ENCODE measurements around the gene FMOD. TPM values are rescaled to one million over a fixed set of nuclear protein-coding genes. Genes with fewer than 3 reads are reported as not detected.

The FMOD gene
- polyA plus RNA-seq, 1 donor from 2014 or later: not detected

GRCh38 chr1:203382026-203382425, 31.1 kb upstream of the FMOD start:
- Histone ChIP-seq H3K4me3 (ENCODE audit: low read length) (no peak overlapping the region), H3F3A (ENCODE audit: insufficient read depth, low read length, poor library complexity, severe bottlenecking) (no peaks in the 10 kb centered on the region), H3K79me2 (replicated peaks; ENCODE audit: insufficient read depth, low read length) (no peaks in the 10 kb centered on the region), H3K9me2 (ENCODE audit: insufficient read depth, low read length) (no peaks in the 10 kb centered on the region), H3K36me3 (ENCODE audit: insufficient read depth, low read length) (no peaks in the 10 kb centered on the region), H3K27me3 (ENCODE audit: insufficient read depth, low read depth, low read length) (no peaks in the 10 kb centered on the region), H3K9me3 (ENCODE audit: low read length) (no peaks in the 10 kb centered on the region), H4K20me1 (ENCODE audit: insufficient read depth) (no peaks in the 10 kb centered on the region), H2AFZ (ENCODE audit: low read depth, low read length) (no peak overlapping the region), H3K4me2 (ENCODE audit: low read length) (no peak overlapping the region), H3K27ac (ENCODE audit: low read length) (no peak overlapping the region), H3K9ac (ENCODE audit: low read length) (no peak overlapping the region)
- TF ChIP-seq EZH2 (IDR thresholded peaks at IDR 0.05; ENCODE audit: borderline replicate concordance, insufficient read depth, low read length, poor library complexity, severe bottlenecking): no peak
- no peak for TF ChIP-seq RAD21 (conservative IDR thresholded peaks at IDR 0.05)
- no peak for TF ChIP-seq POLR2AphosphoS5 (IDR thresholded peaks at IDR 0.05)
- TF ChIP-seq CTCF (IDR thresholded peaks at IDR 0.05; ENCODE audit: poor library complexity, severe bottlenecking): no peak
- TF ChIP-seq MXI1 (conservative IDR thresholded peaks at IDR 0.05; ENCODE audit: poor library complexity, severe bottlenecking): no peak
- no peak for TF ChIP-seq REST (IDR thresholded peaks at IDR 0.05; ENCODE audit: borderline replicate concordance)
- no peak for TF ChIP-seq SMC3 (conservative IDR thresholded peaks at IDR 0.05; ENCODE audit: poor library complexity)
- TF ChIP-seq TAF1 (IDR thresholded peaks at IDR 0.05; ENCODE audit: low read depth): no peak
- TF ChIP-seq EP300 (conservative IDR thresholded peaks at IDR 0.05; ENCODE audit: poor library complexity, severe bottlenecking): no peak

- H3K79me2 ChIP-seq (replicated peaks; ENCODE audit: insufficient read depth, low read length): no peaks in the 10 kb centered on the region
- no peaks in the 10 kb centered on the region for H3K9me2 ChIP-seq (ENCODE audit: insufficient read depth, low read length)
- H3F3A ChIP-seq (ENCODE audit: insufficient read depth, low read length, poor library complexity, severe bottlenecking): no peaks in the 10 kb centered on the region
- H2AFZ ChIP-seq (ENCODE audit: low read depth, low read length): no peak overlapping the region
- H3K4me2 ChIP-seq (ENCODE audit: low read length): no peak overlapping the region
- H3K27me3 ChIP-seq (ENCODE audit: insufficient read depth, low read depth, low read length): no peaks in the 10 kb centered on the region
- H3K9me3 ChIP-seq (ENCODE audit: low read length): no peaks in the 10 kb centered on the region
- no peak for TF ChIP-seq SMC3 (conservative IDR thresholded peaks at IDR 0.05; ENCODE audit: poor library complexity)
- TF ChIP-seq RAD21 (conservative IDR thresholded peaks at IDR 0.05): no peak
- TF ChIP-seq MXI1 (conservative IDR thresholded peaks at IDR 0.05; ENCODE audit: poor library complexity, severe bottlenecking): no peak
- TF ChIP-seq POLR2AphosphoS5 (IDR thresholded peaks at IDR 0.05): no peak
- TF ChIP-seq EZH2 (IDR thresholded peaks at IDR 0.05; ENCODE audit: borderline replicate concordance, insufficient read depth, low read length, poor library complexity, severe bottlenecking): no peak
- TF ChIP-seq TAF1 (IDR thresholded peaks at IDR 0.05; ENCODE audit: low read depth): no peak
- TF ChIP-seq REST (IDR thresholded peaks at IDR 0.05; ENCODE audit: borderline replicate concordance): no peak
- no peak for TF ChIP-seq EP300 (conservative IDR thresholded peaks at IDR 0.05; ENCODE audit: poor library complexity, severe bottlenecking)
- no peak for TF ChIP-seq CTCF (IDR thresholded peaks at IDR 0.05; ENCODE audit: poor library complexity, severe bottlenecking)
- H3K36me3 ChIP-seq (ENCODE audit: insufficient read depth, low read length): no peaks in the 10 kb centered on the region
- no peak overlapping the region for H3K27ac ChIP-seq (ENCODE audit: low read length)
- H3K9ac ChIP-seq (ENCODE audit: low read length): no peak overlapping the region
- H3K4me3 ChIP-seq (ENCODE audit: low read length): no peak overlapping the region
- no peaks in the 10 kb centered on the region for H4K20me1 ChIP-seq (ENCODE audit: insufficient read depth)
These were observed 30.3 kb upstream of the FMOD start for GRCh38 chr1:203381151-203381751.
